HL-60 (cell line): ENCODE measurements around the gene FAM9A.

Experiments used
- DNase-seq, 2 experiments: peaks; one replicate each; pipeline ENCODE4 v3.0.0-alpha.2; 2010 to 2020; ENCODE audit warnings: low read depth in 1 of 2, low spot score in 1 of 2
- H3K27ac ChIP-seq: fragments of 250-450 bp; sonication (Bioruptor Pico); replicated peaks from 2 replicates; pipeline ENCODE4 v1.5.1; 2020; ENCODE audit warnings: mild to moderate bottlenecking, moderate library complexity
- H3K27me3 ChIP-seq: fragments of 250-450 bp; sonication (Bioruptor Pico); 2 replicates; pipeline ENCODE4 v1.5.1; 2021; ENCODE audit warnings: mild to moderate bottlenecking, moderate library complexity; ENCODE audit not compliant: insufficient read depth, poor library complexity, severe bottlenecking
- H3K4me3 ChIP-seq: replicated peaks from 2 replicates; pipeline ENCODE4 v1.5.1; 2011; ENCODE audit warnings: mild to moderate bottlenecking, control low read depth, low read length; ENCODE audit not compliant: insufficient read depth
- GABPA ChIP-seq: IDR thresholded peaks from 2 replicates; pipeline ENCODE4 v1.6.1; 2012; ENCODE audit warnings: low read depth
- POLR2AphosphoS5 ChIP-seq: IDR thresholded peaks from 2 replicates; pipeline ENCODE4 v1.6.1; 2012; ENCODE audit warnings: low read depth
- SPI1 ChIP-seq: IDR thresholded peaks from 2 replicates; pipeline ENCODE4 v1.6.1; 2012; ENCODE audit warnings: low read depth, mild to moderate bottlenecking, borderline replicate concordance
- TF ChIP-seq, protein P1 (sequence below): IDR thresholded peaks from one replicate; pipeline ENCODE4 v1.5.1; 2011; ENCODE audit warnings: low read length, control low read depth, inconsistent platforms; ENCODE audit not compliant: insufficient read depth
- TF ChIP-seq, protein P2 (sequence below): IDR thresholded peaks from 2 replicates; pipeline ENCODE4 v1.6.1; 2012; ENCODE audit warnings: low read depth; ENCODE audit not compliant: insufficient replicate concordance

The FAM9A gene

DNA sequence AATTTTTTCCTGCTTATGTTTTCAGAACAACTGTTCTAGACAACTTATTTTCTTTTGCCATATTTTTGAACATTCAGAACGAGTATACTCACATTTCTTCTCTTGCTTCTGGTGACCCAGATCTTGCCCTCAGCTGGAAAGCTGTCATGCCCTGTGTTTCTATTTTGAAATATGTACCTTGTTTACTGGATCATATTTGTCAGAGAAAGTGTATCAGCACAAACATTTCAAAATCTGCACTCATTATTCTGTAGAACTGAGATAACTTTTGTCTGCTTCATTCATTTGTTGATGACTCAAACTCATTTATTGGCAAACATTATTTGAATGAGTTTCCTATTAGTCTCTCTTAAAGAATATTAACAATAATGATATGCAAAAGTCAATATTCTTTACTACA lies 46.2 kb upstream of the FAM9A start:
- TF ChIP-seq POLR2AphosphoS5 (no peak), GABPA (no peak), SPI1 (no peak)
- TF ChIP-seq, protein P1, sequence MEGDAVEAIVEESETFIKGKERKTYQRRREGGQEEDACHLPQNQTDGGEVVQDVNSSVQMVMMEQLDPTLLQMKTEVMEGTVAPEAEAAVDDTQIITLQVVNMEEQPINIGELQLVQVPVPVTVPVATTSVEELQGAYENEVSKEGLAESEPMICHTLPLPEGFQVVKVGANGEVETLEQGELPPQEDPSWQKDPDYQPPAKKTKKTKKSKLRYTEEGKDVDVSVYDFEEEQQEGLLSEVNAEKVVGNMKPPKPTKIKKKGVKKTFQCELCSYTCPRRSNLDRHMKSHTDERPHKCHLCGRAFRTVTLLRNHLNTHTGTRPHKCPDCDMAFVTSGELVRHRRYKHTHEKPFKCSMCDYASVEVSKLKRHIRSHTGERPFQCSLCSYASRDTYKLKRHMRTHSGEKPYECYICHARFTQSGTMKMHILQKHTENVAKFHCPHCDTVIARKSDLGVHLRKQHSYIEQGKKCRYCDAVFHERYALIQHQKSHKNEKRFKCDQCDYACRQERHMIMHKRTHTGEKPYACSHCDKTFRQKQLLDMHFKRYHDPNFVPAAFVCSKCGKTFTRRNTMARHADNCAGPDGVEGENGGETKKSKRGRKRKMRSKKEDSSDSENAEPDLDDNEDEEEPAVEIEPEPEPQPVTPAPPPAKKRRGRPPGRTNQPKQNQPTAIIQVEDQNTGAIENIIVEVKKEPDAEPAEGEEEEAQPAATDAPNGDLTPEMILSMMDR: no peak
- TF ChIP-seq, protein P2, sequence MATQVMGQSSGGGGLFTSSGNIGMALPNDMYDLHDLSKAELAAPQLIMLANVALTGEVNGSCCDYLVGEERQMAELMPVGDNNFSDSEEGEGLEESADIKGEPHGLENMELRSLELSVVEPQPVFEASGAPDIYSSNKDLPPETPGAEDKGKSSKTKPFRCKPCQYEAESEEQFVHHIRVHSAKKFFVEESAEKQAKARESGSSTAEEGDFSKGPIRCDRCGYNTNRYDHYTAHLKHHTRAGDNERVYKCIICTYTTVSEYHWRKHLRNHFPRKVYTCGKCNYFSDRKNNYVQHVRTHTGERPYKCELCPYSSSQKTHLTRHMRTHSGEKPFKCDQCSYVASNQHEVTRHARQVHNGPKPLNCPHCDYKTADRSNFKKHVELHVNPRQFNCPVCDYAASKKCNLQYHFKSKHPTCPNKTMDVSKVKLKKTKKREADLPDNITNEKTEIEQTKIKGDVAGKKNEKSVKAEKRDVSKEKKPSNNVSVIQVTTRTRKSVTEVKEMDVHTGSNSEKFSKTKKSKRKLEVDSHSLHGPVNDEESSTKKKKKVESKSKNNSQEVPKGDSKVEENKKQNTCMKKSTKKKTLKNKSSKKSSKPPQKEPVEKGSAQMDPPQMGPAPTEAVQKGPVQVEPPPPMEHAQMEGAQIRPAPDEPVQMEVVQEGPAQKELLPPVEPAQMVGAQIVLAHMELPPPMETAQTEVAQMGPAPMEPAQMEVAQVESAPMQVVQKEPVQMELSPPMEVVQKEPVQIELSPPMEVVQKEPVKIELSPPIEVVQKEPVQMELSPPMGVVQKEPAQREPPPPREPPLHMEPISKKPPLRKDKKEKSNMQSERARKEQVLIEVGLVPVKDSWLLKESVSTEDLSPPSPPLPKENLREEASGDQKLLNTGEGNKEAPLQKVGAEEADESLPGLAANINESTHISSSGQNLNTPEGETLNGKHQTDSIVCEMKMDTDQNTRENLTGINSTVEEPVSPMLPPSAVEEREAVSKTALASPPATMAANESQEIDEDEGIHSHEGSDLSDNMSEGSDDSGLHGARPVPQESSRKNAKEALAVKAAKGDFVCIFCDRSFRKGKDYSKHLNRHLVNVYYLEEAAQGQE: no peak
- H3K27me3 ChIP-seq: peaks cover 4% of the 10 kb centered on the region
- DNase-seq: no peak
- no peak overlapping the region for H3K4me3 ChIP-seq
- H3K27ac ChIP-seq: no peak overlapping the region

GRCh38 chrX:8846266-8846665 lies 45.1 kb upstream of the FAM9A start:
- DNase-seq: no peak
- H3K27me3 ChIP-seq: peaks cover 4% of the 10 kb centered on the region
- no peak overlapping the region for H3K27ac ChIP-seq
- no peak overlapping the region for H3K4me3 ChIP-seq
- TF ChIP-seq SPI1 (no peak), POLR2AphosphoS5 (no peak)
- TF ChIP-seq, protein P1: no peak
- TF ChIP-seq, protein P2: no peak

GRCh38 chrX:8845469-8845868 lies 44.3 kb upstream of the FAM9A start:
- no peak overlapping the region for H3K27ac ChIP-seq
- DNase-seq: no peak
- H3K4me3 ChIP-seq: no peak overlapping the region
- peaks cover 4% of the 10 kb centered on the region for H3K27me3 ChIP-seq
- TF ChIP-seq, protein P2: no peak
- TF ChIP-seq SPI1 (no peak), GABPA (no peak), POLR2AphosphoS5 (no peak)
- TF ChIP-seq, protein P1: no peak
